DMS79 treated with DMSO at 0.1 percent for 48 hours (cell line): Measurements from ENCODE around the gene C2CD4C.
"Not testable (repeated sequence)": the region's sequence is repeated elsewhere in the genome, so short reads cannot be mapped to it uniquely, and the experiment has no call there.

Experiments used
- DNase-seq: peaks from one replicate; lab custom pipeline; 2025; lab: John Stamatoyannopoulos, UW

C2CD4C gene

DNA sequence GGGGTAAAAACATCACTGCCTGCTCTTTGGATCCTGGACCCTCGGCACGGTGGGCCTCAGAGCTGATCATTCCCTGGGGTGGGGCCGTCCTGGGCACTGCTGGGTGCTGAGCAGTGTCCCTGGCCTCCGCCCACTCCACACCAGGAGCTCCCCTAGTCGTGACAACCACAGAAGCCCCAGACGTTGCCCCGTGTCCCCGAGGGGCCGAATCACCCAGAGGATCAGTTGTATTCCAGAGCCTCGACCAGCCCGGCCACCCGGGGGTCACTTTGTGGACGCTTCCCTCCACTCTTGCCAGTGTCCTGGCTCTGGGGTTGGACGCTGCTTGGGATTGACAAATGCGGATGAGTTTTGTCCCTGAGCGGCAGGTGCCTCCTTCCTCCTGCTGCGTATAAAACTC, 10.2 kb downstream of the C2CD4C start:
- DNase-seq: no peak

DNA sequence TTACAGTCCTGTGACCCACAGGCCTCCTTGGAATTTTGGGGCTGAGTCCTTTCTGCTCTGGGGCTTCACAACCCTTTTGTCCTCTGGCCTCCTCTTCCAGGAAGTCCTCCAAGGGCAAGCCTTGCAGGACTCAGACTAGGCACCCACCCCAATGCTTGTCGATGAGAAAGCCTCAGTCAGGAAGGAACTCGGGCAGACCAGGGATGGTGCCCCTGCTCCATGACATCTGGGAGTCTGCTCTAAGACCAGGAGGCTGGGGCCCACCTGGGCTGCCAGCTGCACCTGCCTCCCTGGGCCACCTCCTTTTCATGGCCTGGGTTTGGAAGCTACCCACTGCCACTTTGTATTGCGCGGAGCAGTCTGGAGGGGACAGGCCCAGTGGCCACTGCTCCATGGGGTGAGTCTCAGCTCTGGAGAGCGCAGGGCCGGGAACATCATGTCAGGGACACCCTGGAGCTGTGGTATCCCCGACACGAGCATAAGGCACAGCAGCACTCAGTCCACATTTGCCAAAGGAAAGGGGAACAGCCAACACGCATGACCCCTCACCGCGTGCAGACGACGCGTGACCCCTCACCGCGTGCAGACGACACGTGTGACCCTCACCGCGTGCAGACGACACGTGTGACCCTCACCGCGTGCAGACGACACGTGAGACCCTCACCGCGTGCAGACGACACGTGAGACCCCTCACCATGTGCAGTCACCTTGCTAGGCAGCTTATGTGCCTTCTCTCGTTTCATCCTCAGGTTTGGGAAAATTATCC, 10.8 kb downstream of the C2CD4C start:
- DNase-seq: no peak

DNA sequence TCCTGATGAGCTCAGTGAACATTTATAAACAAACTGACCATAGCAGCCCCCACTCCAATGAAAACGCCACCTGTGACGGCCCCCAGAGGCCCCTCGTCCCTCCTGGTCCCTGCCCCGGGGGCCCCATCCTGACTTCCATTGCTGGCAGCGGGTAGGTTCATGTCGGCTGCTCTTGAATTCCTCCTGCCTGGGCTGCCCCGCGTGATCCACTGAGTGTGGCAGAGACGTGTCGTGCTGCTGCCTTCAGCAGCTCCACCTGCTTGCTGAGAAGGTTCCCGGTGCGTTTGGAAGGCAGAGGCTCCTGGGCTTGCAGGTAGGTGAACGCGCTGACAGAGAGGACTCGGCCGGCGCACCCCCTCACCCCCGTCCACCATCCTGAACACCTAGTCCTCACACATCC, 11.6 kb downstream of the C2CD4C start:
- no peak for DNase-seq

GRCh38 chr19:395467-395866, 13.5 kb downstream of the C2CD4C start:
- DNase-seq: no peak

DNA sequence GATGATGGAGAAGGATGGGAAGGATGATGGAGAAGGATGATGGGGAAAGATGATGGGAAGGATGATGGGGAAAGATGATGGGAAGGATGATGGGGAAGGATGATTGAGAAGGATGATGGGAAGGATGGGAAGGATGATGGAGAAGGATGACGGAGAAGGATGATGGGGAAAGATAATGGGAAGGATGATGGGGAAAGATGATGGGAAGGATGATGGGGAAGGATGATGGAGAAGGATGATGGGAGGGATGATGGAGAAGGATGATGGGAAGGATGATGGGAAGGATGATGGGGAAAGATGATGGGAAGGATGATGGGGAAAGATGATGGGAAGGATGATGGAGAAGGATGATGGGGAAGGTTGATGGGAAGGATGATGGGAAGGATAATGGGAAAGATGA, 14.1 kb downstream of the C2CD4C start:
- not testable (repeated sequence) for DNase-seq

- not testable (repeated sequence) for DNase-seq
Observed at GRCh38 chr19:393560-393959, 15.4 kb downstream of the C2CD4C start.

DNA sequence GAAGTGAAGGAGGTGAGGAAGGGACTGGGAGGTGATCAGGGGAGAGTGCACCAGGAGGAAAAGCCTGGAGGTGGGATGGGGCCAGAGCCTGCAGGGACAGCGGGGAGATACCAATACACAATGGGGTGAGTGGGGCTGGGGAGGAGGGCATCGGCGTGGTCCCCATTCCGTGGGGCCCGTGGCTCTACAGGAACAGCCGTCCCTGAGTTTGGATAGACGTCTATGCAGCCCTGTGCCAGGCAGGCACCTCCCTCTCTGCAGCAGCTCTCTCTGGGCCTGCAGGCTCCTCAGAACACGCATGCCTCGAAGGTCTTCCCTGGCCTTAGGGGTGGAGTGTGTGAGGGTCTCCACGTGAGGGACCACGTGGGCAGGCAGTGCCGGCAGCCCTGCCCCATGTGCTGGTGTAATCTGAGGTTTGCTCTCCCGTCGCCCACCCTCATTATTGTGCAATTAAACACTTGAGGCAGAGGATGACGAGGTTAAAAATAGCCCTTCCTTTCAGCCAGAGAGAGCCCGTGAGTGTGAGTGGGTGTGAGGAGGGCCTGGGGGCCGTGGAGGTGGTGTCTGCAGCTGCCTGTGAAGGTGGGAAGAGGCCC, 16.5 kb downstream of the C2CD4C start:
- no peak for DNase-seq

- no peak for DNase-seq
Observed at GRCh38 chr19:391726-392374, 17.1 kb downstream of the C2CD4C start.

GRCh38 chr19:391207-391557, 17.8 kb downstream of the C2CD4C start:
- DNase-seq: no peak

GRCh38 chr19:390386-391206, 18.4 kb downstream of the C2CD4C start:
- no peak for DNase-seq

GRCh38 chr19:389935-390289, 19.0 kb downstream of the C2CD4C start:
- DNase-seq: no peak

- DNase-seq: peak; percentile 61
Observed at GRCh38 chr19:389255-389934, 19.6 kb downstream of the C2CD4C start.

GRCh38 chr19:388691-389090, 20.3 kb downstream of the C2CD4C start:
- peak; percentile 61 for DNase-seq

GRCh38 chr19:387777-388176, 21.2 kb downstream of the C2CD4C start:
- no peak for DNase-seq

DNA sequence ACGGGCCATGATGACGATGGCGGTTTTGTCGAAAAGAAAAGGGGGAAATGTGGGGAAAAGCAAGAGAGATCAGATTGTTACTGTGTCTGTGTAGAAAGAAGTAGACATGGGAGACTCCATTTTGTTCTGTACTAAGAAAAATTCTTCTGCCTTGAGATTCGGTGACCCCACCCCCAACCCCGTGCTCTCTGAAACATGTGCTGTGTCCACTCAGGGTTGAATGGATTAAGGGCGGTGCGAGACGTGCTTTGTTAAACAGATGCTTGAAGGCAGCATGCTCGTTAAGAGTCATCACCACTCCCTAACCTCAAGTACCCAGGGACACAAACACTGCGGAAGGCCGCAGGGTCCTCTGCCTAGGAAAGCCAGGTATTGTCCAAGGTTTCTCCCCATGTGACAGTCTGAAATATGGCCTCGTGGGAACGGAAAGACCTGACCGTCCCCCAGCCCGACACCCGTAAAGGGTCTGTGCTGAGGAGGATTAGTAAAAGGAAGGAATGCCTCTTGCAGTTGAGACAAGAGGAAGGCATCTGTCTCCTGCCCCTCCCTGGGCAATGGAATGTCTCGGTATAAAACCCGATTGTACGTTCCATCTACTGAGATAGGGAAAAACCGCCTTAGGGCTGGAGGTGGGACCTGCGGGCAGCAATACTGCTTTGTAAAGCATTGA, 22.2 kb downstream of the C2CD4C start:
- not testable (repeated sequence) for DNase-seq

GRCh38 chr19:386189-386588, 22.8 kb downstream of the C2CD4C start:
- not testable (repeated sequence) for DNase-seq

DNA sequence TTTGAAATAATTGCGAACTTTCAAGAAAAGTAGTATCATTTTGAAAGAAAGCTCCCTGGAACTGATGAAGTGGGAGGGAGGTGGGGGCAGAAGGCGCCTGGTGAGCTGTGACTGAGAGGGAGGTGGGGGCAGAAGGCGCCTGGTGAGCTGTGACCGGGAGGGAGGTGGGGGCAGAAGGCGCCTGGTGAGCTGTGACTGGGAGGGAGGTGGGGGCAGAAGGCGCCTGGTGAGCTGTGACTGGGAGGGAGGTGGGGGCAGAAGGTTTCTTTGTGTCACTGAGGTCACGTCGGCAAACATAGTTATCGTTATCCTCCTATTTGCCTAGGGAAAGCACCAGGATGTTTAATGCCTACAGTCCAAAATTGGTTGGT, 24.2 kb downstream of the C2CD4C start:
- no peak for DNase-seq

DNA sequence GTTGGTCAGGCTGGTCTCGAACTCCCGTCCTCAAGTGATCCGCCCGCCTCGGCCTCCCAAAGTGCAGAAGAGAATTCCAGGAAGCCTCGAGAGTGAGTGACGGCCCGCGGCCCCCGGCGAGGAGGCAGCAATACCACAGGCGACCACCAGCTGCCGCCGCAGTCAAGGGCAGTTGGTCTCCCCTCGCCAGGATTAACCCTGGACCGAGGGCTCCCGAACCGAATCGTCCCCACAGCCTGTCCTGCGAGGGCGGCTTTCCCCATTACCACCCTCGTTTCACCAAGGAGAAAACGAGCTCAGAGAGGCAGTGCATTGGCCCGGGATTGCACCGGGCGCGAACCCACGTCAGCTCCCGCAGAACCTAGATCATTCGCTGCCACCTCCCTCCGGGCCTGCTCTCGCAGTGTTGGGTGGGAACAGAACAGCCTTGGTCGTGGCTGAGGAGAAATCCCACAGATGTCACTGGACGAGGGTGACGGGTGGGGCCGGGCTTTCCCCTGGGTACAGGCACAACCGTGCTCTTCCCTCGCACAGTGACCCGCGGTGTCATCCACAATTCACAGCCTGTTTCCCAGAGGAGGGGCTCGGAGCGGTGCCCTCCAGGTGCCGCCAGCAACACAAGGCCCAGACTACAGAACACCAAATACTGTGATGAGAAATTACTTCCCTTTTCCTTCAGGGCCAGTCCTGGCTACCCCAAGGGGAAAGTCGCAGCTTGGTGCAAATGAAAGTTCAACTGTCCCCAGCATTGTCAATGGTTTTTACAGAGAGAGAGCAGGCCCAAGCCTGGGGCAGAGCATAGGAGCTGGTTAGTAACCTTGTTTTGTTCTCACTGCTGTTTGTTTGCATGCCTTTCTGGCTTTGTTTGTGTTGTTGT, 24.8 kb downstream of the C2CD4C start:
- DNase-seq: no peak

GRCh38 chr19:383040-383439, 25.9 kb downstream of the C2CD4C start:
- DNase-seq: no peak

- DNase-seq: peak; percentile 38
Observed at GRCh38 chr19:382578-382977, 26.4 kb downstream of the C2CD4C start.

GRCh38 chr19:381901-382300, 27.0 kb downstream of the C2CD4C start:
- not testable (repeated sequence) for DNase-seq
